ENCODE results near the gene CDC20B. TPM values are rescaled to one million over a fixed set of nuclear protein-coding genes. Genes with fewer than 3 reads are reported as not detected.

The CDC20B gene
- total RNA-seq, 1 experiment from 2014 or later: not detected

- no peaks in the 10 kb centered on the region for H4K20me1 ChIP-seq (ENCODE audit: insufficient read depth)
- no peak overlapping the region for H3K27ac ChIP-seq (ENCODE audit: low read depth, low read length)
- no peak overlapping the region for H3K9ac ChIP-seq (ENCODE audit: low read length)
- BruUV-seq (replicated peaks): no TSS peak
- peaks cover 0 to 7% of the 10 kb centered on the region in 2 experiments; a peak in 2 of 4 replicates for H3K4me1 ChIP-seq (ENCODE audit: control insufficient read depth in 1 of 2, insufficient read depth in 2 of 2, low read length in 2 of 2)
- peak overlapping the region; percentile 97 for H2AFZ ChIP-seq (ENCODE audit: low read depth, low read length, poor library complexity, severe bottlenecking)
- POLR2A ChIA-PET: interaction anchor here (0.7 kb wide), 1 partner anchor 240 kb away, joined by 3 read pairs; no protein-coding TSS in a partner anchor
- H3K36me3 ChIP-seq (ENCODE audit: control insufficient read depth in 1 of 2, insufficient read depth in 2 of 2, low read length in 2 of 2): no peaks in the 10 kb centered on the region
- peak overlapping the region; percentile 29 for H3K4me2 ChIP-seq (ENCODE audit: low read length)
- TF ChIP-seq EZH2 (IDR thresholded peaks at IDR 0.05): no peak
- peak; percentile 81 to 95 (median 95) for TF ChIP-seq CTCF (IDR thresholded peaks at IDR 0.05 in 2 of 3, conservative IDR thresholded peaks at IDR 0.05 in 1 of 3; ENCODE audit: borderline replicate concordance in 1 of 3, insufficient read depth in 1 of 3, low read depth in 2 of 3, low read length in 2 of 3)
- TF ChIP-seq RAD21 (IDR thresholded peaks at IDR 0.05; ENCODE audit: low read depth): peak; percentile 93
- 0 out of 2 replicates have a peak, but pooled peaks have one; percentile 16 for TF ChIP-seq CBX3 (IDR thresholded peaks at IDR 0.05; ENCODE audit: low read depth)
- no peaks in the 10 kb centered on the region for H3K79me2 ChIP-seq (ENCODE audit: insufficient read depth, low read length)
- DNase-seq (ENCODE audit: low read depth, low spot score): peak; percentile 82
- H3K9me3 ChIP-seq (ENCODE audit: control insufficient read depth in 1 of 2, insufficient read depth in 1 of 2, low read depth in 1 of 2, low read length in 2 of 2): no peaks in the 10 kb centered on the region
- RAD21 ChIA-PET (ENCODE audit: low non-redundant PET in 1 of 2, low total read pairs in 2 of 2, uncharacterized antibody in 2 of 2, unreplicated experiment in 2 of 2): interaction anchor here (0.6 to 1.0 kb wide), 5 partner anchors 202 to 630 kb away, joined by 3 read pairs; no protein-coding TSS in a partner anchor
- CTCF ChIA-PET: interaction anchor here (0.9 to 3.8 kb wide), 9 partner anchors 11 to 245 kb away, joined by 3 to 62 read pairs (median 5); partner anchors contain the start of gene GPX8
- no peaks in the 10 kb centered on the region for H3K9me2 ChIP-seq (ENCODE audit: insufficient read depth)
- H3K27me3 ChIP-seq (ENCODE audit: insufficient read depth, low read length): peaks cover 18% of the 10 kb centered on the region
- no peak overlapping the region for H3K4me3 ChIP-seq (replicated peaks in 1 of 2; ENCODE audit: low read depth in 1 of 2, low read length in 2 of 2)
- ATAC-seq: peak; percentile 99
- intact Hi-C loops (cut with micrococcal nuclease): loop anchor here (1.0 to 10.0 kb wide), 4 partner anchors 189 to 902 kb away; partner anchors contain the start of gene SNX18
These were observed 26.3 kb downstream of the CDC20B start for GRCh38 chr5:55146543-55147151.

GRCh38 chr5:55146080-55146479 lies 26.9 kb downstream of the CDC20B start:
- POLR2A ChIA-PET: interaction anchor here (0.7 kb wide), 1 partner anchor 240 kb away, joined by 3 read pairs; no protein-coding TSS in a partner anchor
- DNase-seq (ENCODE audit: low read depth, low spot score) (no peak), ATAC-seq (peak; percentile 61)
- CTCF ChIA-PET: interaction anchor here (0.9 to 3.8 kb wide), 9 partner anchors 11 to 245 kb away, joined by 3 to 62 read pairs (median 5); partner anchors contain the start of gene GPX8
- Histone ChIP-seq H3K79me2 (ENCODE audit: insufficient read depth, low read length) (no peaks in the 10 kb centered on the region), H3K9me3 (ENCODE audit: control insufficient read depth in 1 of 2, insufficient read depth in 1 of 2, low read depth in 1 of 2, low read length in 2 of 2) (no peaks in the 10 kb centered on the region), H3K4me1 (ENCODE audit: control insufficient read depth in 1 of 2, insufficient read depth in 2 of 2, low read length in 2 of 2) (peaks cover 0 to 7% of the 10 kb centered on the region in 2 experiments; a peak in 2 of 4 replicates), H3K4me2 (ENCODE audit: low read length) (peak overlapping the region; percentile 29), H3K9me2 (ENCODE audit: insufficient read depth) (no peaks in the 10 kb centered on the region), H2AFZ (ENCODE audit: low read depth, low read length, poor library complexity, severe bottlenecking) (peak overlapping the region; percentile 97), H3K36me3 (ENCODE audit: control insufficient read depth in 1 of 2, insufficient read depth in 2 of 2, low read length in 2 of 2) (no peaks in the 10 kb centered on the region), H3K4me3 (replicated peaks in 1 of 2; ENCODE audit: low read depth in 1 of 2, low read length in 2 of 2) (no peak overlapping the region), H4K20me1 (ENCODE audit: insufficient read depth) (no peaks in the 10 kb centered on the region), H3K9ac (ENCODE audit: low read length) (no peak overlapping the region), H3K27ac (ENCODE audit: low read depth, low read length) (no peak overlapping the region), H3K27me3 (ENCODE audit: insufficient read depth, low read length) (peaks cover 18% of the 10 kb centered on the region)
- RAD21 ChIA-PET (ENCODE audit: low non-redundant PET in 1 of 2, low total read pairs in 2 of 2, uncharacterized antibody in 2 of 2, unreplicated experiment in 2 of 2): interaction anchor here (0.6 to 1.0 kb wide), 4 partner anchors 202 to 629 kb away, joined by 3 read pairs; no protein-coding TSS in a partner anchor
- no peak for TF ChIP-seq EZH2 (IDR thresholded peaks at IDR 0.05)
- no TSS peak for BruUV-seq (replicated peaks)
- intact Hi-C loops (cut with micrococcal nuclease): loop anchor here (1.0 to 10.0 kb wide), 4 partner anchors 189 to 901 kb away; partner anchors contain the start of gene SNX18
